ENCODE measurements around the gene TTLL12.

Gene TTLL12

DNA sequence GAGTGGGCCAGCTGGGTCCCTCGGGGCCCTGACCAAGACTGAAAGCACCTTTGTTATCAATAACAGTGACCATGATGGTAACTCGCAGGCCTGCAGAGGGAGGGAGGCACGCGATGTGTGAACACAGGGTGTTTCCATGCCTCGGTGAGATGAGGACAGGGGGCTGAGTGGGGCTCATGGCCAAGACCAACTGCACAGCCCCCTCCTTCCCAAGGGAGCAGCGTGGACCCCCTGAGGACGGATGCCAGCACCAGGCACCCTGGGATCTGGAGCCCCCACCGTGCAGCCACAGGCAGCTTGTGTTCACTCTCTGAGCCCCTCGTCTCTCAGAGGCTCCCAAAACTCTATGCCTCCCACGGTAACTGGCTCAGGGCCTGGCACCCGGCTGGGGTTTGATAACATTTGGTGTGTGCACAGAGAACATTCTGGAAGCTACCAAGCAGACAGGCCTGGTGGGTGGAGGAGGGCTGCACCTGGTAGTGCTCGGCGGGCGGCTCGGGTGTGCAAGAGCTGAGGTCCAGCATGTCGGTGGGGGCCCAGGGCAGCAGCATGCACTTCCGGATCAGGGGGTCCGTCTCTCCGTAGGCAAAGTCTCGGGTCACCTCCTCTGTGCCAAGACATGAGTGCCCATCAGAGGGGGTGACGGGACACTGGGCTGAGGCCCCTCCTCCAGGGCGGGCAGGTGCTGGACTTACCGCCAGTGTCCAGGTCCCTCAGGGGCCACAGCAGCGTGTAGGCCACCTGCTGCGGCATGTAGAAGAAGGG is 7.6 kb downstream of the TTLL12 start:
- TF ChIP-seq, protein P1, sequence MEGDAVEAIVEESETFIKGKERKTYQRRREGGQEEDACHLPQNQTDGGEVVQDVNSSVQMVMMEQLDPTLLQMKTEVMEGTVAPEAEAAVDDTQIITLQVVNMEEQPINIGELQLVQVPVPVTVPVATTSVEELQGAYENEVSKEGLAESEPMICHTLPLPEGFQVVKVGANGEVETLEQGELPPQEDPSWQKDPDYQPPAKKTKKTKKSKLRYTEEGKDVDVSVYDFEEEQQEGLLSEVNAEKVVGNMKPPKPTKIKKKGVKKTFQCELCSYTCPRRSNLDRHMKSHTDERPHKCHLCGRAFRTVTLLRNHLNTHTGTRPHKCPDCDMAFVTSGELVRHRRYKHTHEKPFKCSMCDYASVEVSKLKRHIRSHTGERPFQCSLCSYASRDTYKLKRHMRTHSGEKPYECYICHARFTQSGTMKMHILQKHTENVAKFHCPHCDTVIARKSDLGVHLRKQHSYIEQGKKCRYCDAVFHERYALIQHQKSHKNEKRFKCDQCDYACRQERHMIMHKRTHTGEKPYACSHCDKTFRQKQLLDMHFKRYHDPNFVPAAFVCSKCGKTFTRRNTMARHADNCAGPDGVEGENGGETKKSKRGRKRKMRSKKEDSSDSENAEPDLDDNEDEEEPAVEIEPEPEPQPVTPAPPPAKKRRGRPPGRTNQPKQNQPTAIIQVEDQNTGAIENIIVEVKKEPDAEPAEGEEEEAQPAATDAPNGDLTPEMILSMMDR (IDR thresholded peaks at IDR 0.05; ENCODE audit: control extremely low read depth, extremely low read depth, low read depth, missing control alignments) = no peak
- DNase-seq (ENCODE audit: extremely low spot score) = no peak
- ChIA-PET CTCF (no interaction called here), POLR2A (no interaction called here)

DNA sequence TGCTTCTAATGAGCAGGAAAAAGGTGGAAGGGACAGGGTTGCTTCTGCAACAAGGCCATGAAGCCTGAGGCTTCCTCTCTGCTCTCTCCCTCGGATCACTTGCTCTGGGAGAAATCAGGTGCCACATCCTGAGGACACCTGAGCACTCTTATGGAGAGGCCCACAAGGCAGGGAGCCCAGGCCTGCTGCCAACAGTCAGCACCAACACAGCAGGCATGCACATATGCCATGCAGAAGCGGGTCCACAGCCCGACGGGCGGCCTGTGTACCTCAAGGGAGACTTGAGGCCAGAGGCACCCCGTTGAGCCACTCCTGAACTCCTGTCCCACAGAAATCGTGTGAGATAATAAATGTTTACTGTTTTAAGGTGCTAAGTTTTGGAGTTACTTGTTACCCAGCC is 9.5 kb downstream of the TTLL12 start:
- TF ChIP-seq, protein P1 (IDR thresholded peaks at IDR 0.05; ENCODE audit: control extremely low read depth, extremely low read depth, low read depth, missing control alignments) = no peak
- DNase-seq (ENCODE audit: extremely low spot score) = no peak
- POLR2A ChIA-PET = no interaction called here
- CTCF ChIA-PET = no interaction called here

DNA sequence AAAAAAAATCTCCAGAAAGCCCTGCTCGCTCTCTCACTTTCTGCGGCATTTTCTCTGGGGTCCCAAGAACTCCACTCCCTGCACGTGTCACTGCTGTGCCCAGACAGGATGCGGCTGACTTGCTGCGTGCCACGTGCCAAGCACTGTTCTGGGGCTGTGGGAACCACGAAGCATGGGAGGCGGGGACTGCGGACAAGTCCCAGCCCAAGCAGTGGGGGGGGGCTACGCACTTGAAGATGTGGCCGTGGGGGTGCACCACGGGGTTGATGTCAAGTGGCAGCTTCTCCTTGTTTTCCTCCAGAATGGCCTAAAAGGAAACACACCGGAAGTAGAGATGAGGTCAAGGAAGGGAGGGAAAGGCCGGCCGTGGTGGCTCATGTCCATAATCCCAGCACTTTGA is 10.8 kb downstream of the TTLL12 start:
- ChIA-PET POLR2A (no interaction called here), CTCF (no interaction called here)
- TF ChIP-seq, protein P1 (IDR thresholded peaks at IDR 0.05; ENCODE audit: control extremely low read depth, extremely low read depth, low read depth, missing control alignments) = no peak
- DNase-seq (ENCODE audit: extremely low spot score) = no peak

DNA sequence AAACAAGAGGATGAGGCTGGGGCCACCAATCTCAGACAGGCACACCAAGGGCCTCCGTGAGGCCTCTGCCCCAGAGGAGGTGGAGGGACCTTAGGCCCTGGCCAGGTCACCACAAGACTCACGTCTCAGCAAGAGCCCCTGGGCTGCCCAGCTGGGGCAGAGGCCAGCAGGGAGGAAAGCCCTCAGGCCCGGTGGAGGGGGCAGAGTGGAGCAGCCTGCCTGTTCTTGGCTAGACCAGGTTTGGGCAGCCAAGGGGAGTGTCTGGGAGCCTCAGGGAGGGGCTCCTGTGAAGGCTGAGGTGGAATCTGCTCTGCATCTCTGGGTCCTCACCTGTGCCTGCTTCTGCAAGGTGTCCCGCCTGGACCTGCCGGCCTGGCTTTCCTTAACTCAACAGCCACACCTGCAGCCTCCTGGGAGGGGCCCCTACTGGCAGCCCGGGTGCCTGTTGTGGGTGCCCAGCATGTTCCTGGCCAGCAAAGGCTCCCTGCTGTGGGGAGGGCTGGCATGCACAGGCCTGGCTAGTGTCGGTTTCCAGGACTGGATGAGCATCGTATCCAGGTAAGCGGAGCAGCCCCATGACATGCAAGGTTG is 11.9 kb downstream of the TTLL12 start:
- TF ChIP-seq, protein P1 (IDR thresholded peaks at IDR 0.05; ENCODE audit: control extremely low read depth, extremely low read depth, low read depth, missing control alignments) = no peak
- no peak for DNase-seq (ENCODE audit: extremely low spot score)
- ChIA-PET CTCF (no interaction called here), POLR2A (interaction anchor here (0.7 kb wide), 1 partner anchor 10 kb away, joined by 6 read pairs; no protein-coding TSS in a partner anchor)

- CTCF ChIA-PET = no interaction called here
- POLR2A ChIA-PET = interaction anchor here (0.7 kb wide), 1 partner anchor 11 kb away, joined by 3 read pairs; no protein-coding TSS in a partner anchor
- TF ChIP-seq, protein P1 (IDR thresholded peaks at IDR 0.05; ENCODE audit: control extremely low read depth, extremely low read depth, low read depth, missing control alignments) = no peak
- DNase-seq (ENCODE audit: extremely low spot score) = no peak
These were observed 12.8 kb downstream of the TTLL12 start for GRCh38 chr22:43173976-43174720.

GRCh38 chr22:43173566-43173965 is 13.4 kb downstream of the TTLL12 start:
- DNase-seq (ENCODE audit: extremely low spot score) = no peak
- TF ChIP-seq, protein P1 (IDR thresholded peaks at IDR 0.05; ENCODE audit: control extremely low read depth, extremely low read depth, low read depth, missing control alignments) = no peak
- ChIA-PET POLR2A (no interaction called here), CTCF (no interaction called here)

Data from GM10248 (cell line).